SK-N-SH (cell line): ENCODE results near the gene CXCL9. TPM values are rescaled to one million over a fixed set of nuclear protein-coding genes. Genes with fewer than 3 reads are reported as not detected.

ENCODE experiments used
- CTCF ChIA-PET: fragments of 300-600, 350-600 bp; formaldehyde crosslinking; extraction: SDS; loops from one replicate; lab custom pipeline; 2021; lab: Yijun Ruan, JAX
- POLR2A ChIA-PET: fragments of 350-600 bp; sonication (Branson Sonifier 250); formaldehyde crosslinking; extraction: SDS; loops from one replicate; lab custom pipeline; 2020; ENCODE audit warnings: antibody characterized with exemption, inconsistent platforms; lab: Yijun Ruan, JAX
- DNase-seq: peaks from one replicate; pipeline ENCODE4 v3.0.0; 2012
- H2AFZ ChIP-seq: fragments of 200-600 bp; sonication (generic); 2 replicates; pipeline ENCODE4 v1.8.1; 2016; ENCODE audit warnings: antibody characterized with exemption, mild to moderate bottlenecking, low read depth
- H3F3A ChIP-seq: fragments of 200-600 bp; sonication (generic); replicated peaks from 2 replicates; pipeline ENCODE3; 2016; ENCODE audit warnings: antibody characterized with exemption, mild to moderate bottlenecking; ENCODE audit not compliant: insufficient read depth
- H3K27ac ChIP-seq, 2 experiments: fragments of 200-500 bp in 1 of 2; fragments of 200-600 bp in 1 of 2; sonication (Bioruptor generic) in 1 of 2; sonication (generic), shearing (Covaris generic) in 1 of 2; 2 replicates each; pipeline versions ENCODE4 v1.5.1 to v1.6.1; 2014 to 2016; ENCODE audit warnings: low read depth in 2 of 2, inconsistent platforms in 1 of 2, low read length in 1 of 2, mild to moderate bottlenecking in 1 of 2, mixed read lengths in 1 of 2
- H3K27me3 ChIP-seq: fragments of 200-600 bp; sonication (generic), shearing (Covaris generic); 2 replicates; pipeline ENCODE4 v1.6.1; 2016; ENCODE audit warnings: mixed run types; ENCODE audit not compliant: insufficient read depth
- H3K36me3 ChIP-seq, 2 experiments: fragments of 200-500 bp in 1 of 2; fragments of 200-600 bp in 1 of 2; sonication (Bioruptor generic) in 1 of 2; sonication (generic) in 1 of 2; replicated peaks in 1 of 2; 2 replicates each; pipeline versions ENCODE3 to v1.5.1; 2014 to 2016; ENCODE audit warnings: low read length in 1 of 2, mild to moderate bottlenecking in 1 of 2; ENCODE audit not compliant: insufficient read depth in 2 of 2, control insufficient read depth in 1 of 2
- H3K4me1 ChIP-seq, 2 experiments: fragments of 200-500 bp in 1 of 2; fragments of 200-600 bp in 1 of 2; sonication (Bioruptor generic) in 1 of 2; sonication (generic), shearing (Covaris generic) in 1 of 2; 2 replicates each; pipeline versions ENCODE4 v1.5.1 to v1.6.1; 2014 to 2016; ENCODE audit warnings: low read depth in 1 of 2, low read length in 1 of 2, mixed run types in 1 of 2; ENCODE audit not compliant: insufficient read depth in 2 of 2, control insufficient read depth in 1 of 2
- H3K4me2 ChIP-seq: fragments of 200-600 bp; sonication (generic), shearing (Covaris generic); 2 replicates; pipeline ENCODE4 v1.6.1; 2017; ENCODE audit warnings: mixed run types
- H3K4me3 ChIP-seq, 2 experiments: fragments of 200-500 bp in 1 of 2; fragments of 200-600 bp in 1 of 2; sonication (Bioruptor generic) in 1 of 2; sonication (generic), shearing (Covaris generic) in 1 of 2; 2 replicates each; pipeline versions ENCODE4 v1.5.1 to v1.8.1; 2014 to 2016; ENCODE audit warnings: low read depth in 2 of 2, inconsistent platforms in 1 of 2, low read length in 1 of 2, mild to moderate bottlenecking in 1 of 2, mixed read lengths in 1 of 2, moderate library complexity in 1 of 2
- H3K79me2 ChIP-seq: fragments of 200-600 bp; sonication (generic); 2 replicates; pipeline ENCODE4 v1.8.1; 2017; ENCODE audit warnings: mild to moderate bottlenecking; ENCODE audit not compliant: insufficient read depth
- H3K9ac ChIP-seq: fragments of 200-600 bp; sonication (generic); 2 replicates; pipeline ENCODE4 v1.6.1; 2017; ENCODE audit warnings: mixed run types
- H3K9me2 ChIP-seq: fragments of 200-600 bp; sonication (generic); 2 replicates; pipeline ENCODE4 v1.6.1; 2017; ENCODE audit warnings: mixed run types
- H3K9me3 ChIP-seq: fragments of 200-600 bp; sonication (generic); 2 replicates; pipeline ENCODE4 v1.6.1; 2017; ENCODE audit warnings: mixed run types, mild to moderate bottlenecking, moderate library complexity
- H4K20me1 ChIP-seq: fragments of 200-600 bp; sonication (generic); 2 replicates; pipeline ENCODE4 v1.6.1; 2017; ENCODE audit warnings: mild to moderate bottlenecking, mixed run types; ENCODE audit not compliant: insufficient read depth
- CHD2 ChIP-seq: fragments of 150-350 bp; IDR thresholded peaks from 2 replicates; pipeline ENCODE4 v1.6.1; 2018; ENCODE audit warnings: low read length; ENCODE audit not compliant: partially characterized antibody
- ELF1 ChIP-seq: IDR thresholded peaks from 2 replicates; pipeline ENCODE4 v1.4.0; 2012
- FOXJ3 ChIP-seq: sonication (generic); formaldehyde crosslinking; IDR thresholded peaks from 2 replicates; pipeline ENCODE4 v1.5.1; 2020; ENCODE audit warnings: mild to moderate bottlenecking, missing genetic modification reagents
- MEF2A ChIP-seq: IDR thresholded peaks from 2 replicates; pipeline ENCODE4 v1.4.0; 2012; ENCODE audit warnings: low read depth, borderline replicate concordance
- NFIC ChIP-seq: IDR thresholded peaks from 2 replicates; pipeline ENCODE4 v1.4.0; 2012; ENCODE audit warnings: borderline replicate concordance
- NRF1 ChIP-seq: IDR thresholded peaks from 2 replicates; pipeline ENCODE4 v1.6.1; 2012; ENCODE audit warnings: low read depth, mild to moderate bottlenecking, low read length
- POLR2AphosphoS5 ChIP-seq: IDR thresholded peaks from 2 replicates; pipeline ENCODE4 v1.6.1; 2012; ENCODE audit warnings: low read depth, low read length
- RXRA ChIP-seq: IDR thresholded peaks from 2 replicates; pipeline ENCODE4 v1.4.0; 2012; ENCODE audit warnings: low read depth, mild to moderate bottlenecking, borderline replicate concordance
- SMC3 ChIP-seq: IDR thresholded peaks from 2 replicates; pipeline ENCODE4 v1.6.1; 2012; ENCODE audit warnings: low read depth, low read length, improper control_type of control experiment
- TCF12 ChIP-seq: IDR thresholded peaks from 2 replicates; pipeline ENCODE4 v1.4.0; 2012
- TEAD4 ChIP-seq: IDR thresholded peaks from 2 replicates; pipeline ENCODE4 v1.4.0; 2012; ENCODE audit warnings: mild to moderate bottlenecking, borderline replicate concordance; ENCODE audit not compliant: insufficient read depth
- YY1 ChIP-seq: IDR thresholded peaks from 2 replicates; pipeline ENCODE4 v1.4.0; 2012; ENCODE audit warnings: low read depth, mild to moderate bottlenecking
- WGBS: methylation state at CpG from one replicate; pipeline ENCODE4 v1.1.6; 2017; ENCODE audit warnings: low lambda C conversion rate; 5-methylcytosine and 5-hydroxymethylcytosine counted together
- polyA plus RNA-seq, 3 experiments: library from polyadenylated mRNA; depleted of rRNA; stranded (reverse); fragments of >200 nt; gene quantifications; 2 replicates each; pipeline ENCODE4 v1.2.3, GENCODE V29; 2012
- TF ChIP-seq, protein P1 (sequence below): fragments of 200-600 bp; sonication (generic); IDR thresholded peaks from 2 replicates; pipeline ENCODE4 v1.6.1; 2017; ENCODE audit warnings: antibody characterized with exemption, mild to moderate bottlenecking, moderate library complexity
- TF ChIP-seq, protein P2 (sequence below): fragments of 150-350 bp; IDR thresholded peaks from 2 replicates; pipeline ENCODE4 v1.6.1; 2016; ENCODE audit warnings: mild to moderate bottlenecking, low read depth, low read length
- TF ChIP-seq, protein P3 (sequence below): IDR thresholded peaks from 2 replicates; pipeline ENCODE4 v1.4.0; 2012; ENCODE audit warnings: low read depth
- TF ChIP-seq, protein P4 (sequence below): IDR thresholded peaks from 2 replicates; pipeline ENCODE4 v1.4.0; 2012; ENCODE audit warnings: low read depth, borderline replicate concordance
- TF ChIP-seq, protein P5 (sequence below): fragments of 150-350 bp; IDR thresholded peaks from 2 replicates; pipeline ENCODE4 v1.6.1; 2017; ENCODE audit warnings: antibody characterized with exemption, low read length, low read depth, borderline replicate concordance

CXCL9 gene
- polyA plus RNA-seq, 1 of the 3 experiments (the other 2 are of a cell fraction), result not detected

DNA sequence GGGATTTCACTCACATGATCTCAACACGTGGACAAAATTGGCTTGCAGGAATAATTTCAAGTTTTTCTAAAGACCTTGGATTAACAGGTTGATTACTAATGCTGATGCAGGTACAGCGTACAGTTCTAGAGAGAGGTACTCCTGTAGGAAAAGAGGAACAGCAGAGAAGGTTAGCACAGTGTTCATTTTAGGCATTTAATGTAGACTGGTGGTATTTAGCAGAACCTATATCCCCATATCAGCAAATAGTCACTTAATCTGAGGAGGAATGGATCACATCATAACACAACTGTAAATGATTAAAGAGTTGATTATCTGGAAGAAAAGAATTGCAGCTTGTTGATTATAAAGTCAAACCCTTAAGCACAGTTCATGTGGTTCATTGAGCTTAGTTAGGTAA lies 15.4 kb upstream of the CXCL9 start:
- CTCF ChIA-PET, result interaction anchor here (2.4 kb wide), 1 partner anchor 27 kb away, joined by 11 read pairs; no protein-coding TSS in a partner anchor
- H3K9ac ChIP-seq, result no peak overlapping the region
- H4K20me1 ChIP-seq, result no peaks in the 10 kb centered on the region
- H3F3A ChIP-seq, result no peaks in the 10 kb centered on the region
- DNase-seq, result no peak
- H3K36me3 ChIP-seq, result no peaks in the 10 kb centered on the region
- no peak overlapping the region for H3K4me2 ChIP-seq
- POLR2A ChIA-PET, result no interaction called here
- no peaks in the 10 kb centered on the region for H3K4me1 ChIP-seq
- TF ChIP-seq, protein P1, sequence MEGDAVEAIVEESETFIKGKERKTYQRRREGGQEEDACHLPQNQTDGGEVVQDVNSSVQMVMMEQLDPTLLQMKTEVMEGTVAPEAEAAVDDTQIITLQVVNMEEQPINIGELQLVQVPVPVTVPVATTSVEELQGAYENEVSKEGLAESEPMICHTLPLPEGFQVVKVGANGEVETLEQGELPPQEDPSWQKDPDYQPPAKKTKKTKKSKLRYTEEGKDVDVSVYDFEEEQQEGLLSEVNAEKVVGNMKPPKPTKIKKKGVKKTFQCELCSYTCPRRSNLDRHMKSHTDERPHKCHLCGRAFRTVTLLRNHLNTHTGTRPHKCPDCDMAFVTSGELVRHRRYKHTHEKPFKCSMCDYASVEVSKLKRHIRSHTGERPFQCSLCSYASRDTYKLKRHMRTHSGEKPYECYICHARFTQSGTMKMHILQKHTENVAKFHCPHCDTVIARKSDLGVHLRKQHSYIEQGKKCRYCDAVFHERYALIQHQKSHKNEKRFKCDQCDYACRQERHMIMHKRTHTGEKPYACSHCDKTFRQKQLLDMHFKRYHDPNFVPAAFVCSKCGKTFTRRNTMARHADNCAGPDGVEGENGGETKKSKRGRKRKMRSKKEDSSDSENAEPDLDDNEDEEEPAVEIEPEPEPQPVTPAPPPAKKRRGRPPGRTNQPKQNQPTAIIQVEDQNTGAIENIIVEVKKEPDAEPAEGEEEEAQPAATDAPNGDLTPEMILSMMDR, result no peak
- TF ChIP-seq RXRA (no peak), FOXJ3 (CRISPR knock-in tag) (no peak), POLR2AphosphoS5 (no peak), TCF12 (no peak), SMC3 (no peak)
- TF ChIP-seq, protein P2, sequence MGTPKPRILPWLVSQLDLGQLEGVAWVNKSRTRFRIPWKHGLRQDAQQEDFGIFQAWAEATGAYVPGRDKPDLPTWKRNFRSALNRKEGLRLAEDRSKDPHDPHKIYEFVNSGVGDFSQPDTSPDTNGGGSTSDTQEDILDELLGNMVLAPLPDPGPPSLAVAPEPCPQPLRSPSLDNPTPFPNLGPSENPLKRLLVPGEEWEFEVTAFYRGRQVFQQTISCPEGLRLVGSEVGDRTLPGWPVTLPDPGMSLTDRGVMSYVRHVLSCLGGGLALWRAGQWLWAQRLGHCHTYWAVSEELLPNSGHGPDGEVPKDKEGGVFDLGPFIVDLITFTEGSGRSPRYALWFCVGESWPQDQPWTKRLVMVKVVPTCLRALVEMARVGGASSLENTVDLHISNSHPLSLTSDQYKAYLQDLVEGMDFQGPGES, result no peak
- TF ChIP-seq, protein P3, sequence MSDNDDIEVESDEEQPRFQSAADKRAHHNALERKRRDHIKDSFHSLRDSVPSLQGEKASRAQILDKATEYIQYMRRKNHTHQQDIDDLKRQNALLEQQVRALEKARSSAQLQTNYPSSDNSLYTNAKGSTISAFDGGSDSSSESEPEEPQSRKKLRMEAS, result no peak
- TF ChIP-seq, protein P4, sequence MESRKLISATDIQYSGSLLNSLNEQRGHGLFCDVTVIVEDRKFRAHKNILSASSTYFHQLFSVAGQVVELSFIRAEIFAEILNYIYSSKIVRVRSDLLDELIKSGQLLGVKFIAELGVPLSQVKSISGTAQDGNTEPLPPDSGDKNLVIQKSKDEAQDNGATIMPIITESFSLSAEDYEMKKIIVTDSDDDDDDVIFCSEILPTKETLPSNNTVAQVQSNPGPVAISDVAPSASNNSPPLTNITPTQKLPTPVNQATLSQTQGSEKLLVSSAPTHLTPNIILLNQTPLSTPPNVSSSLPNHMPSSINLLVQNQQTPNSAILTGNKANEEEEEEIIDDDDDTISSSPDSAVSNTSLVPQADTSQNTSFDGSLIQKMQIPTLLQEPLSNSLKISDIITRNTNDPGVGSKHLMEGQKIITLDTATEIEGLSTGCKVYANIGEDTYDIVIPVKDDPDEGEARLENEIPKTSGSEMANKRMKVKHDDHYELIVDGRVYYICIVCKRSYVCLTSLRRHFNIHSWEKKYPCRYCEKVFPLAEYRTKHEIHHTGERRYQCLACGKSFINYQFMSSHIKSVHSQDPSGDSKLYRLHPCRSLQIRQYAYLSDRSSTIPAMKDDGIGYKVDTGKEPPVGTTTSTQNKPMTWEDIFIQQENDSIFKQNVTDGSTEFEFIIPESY, result no peak
- H2AFZ ChIP-seq, result no peak overlapping the region
- H3K4me3 ChIP-seq, result no peak overlapping the region
- 58% methylated on average over 2 of the region's 2 CpGs for WGBS
- no peak overlapping the region for H3K27ac ChIP-seq
- no peaks in the 10 kb centered on the region for H3K9me2 ChIP-seq
- no peaks in the 10 kb centered on the region for H3K9me3 ChIP-seq
- no peaks in the 10 kb centered on the region for H3K79me2 ChIP-seq
- H3K27me3 ChIP-seq, result no peaks in the 10 kb centered on the region

DNA sequence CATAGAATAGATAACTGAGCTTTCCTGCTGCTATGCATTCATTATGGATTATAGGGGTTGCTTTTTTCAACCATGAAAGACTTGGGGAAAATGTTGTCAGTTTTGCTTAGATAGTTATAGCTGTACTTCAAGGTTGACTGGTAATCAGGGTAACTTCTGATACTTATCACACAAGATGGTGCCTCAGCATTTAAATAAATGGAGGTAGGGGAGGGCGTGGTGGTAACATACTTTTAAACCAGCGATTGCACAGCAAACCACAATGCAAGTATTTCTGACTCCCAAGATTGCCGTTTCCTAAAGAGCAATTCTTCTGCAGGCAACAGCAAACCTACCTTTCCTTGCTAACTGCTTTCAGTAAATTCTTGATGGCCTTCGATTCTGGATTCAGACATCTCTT lies 14.7 kb upstream of the CXCL9 start:
- no peak overlapping the region for H3K4me3 ChIP-seq
- no peak overlapping the region for H3K27ac ChIP-seq
- H3K9me3 ChIP-seq, result no peaks in the 10 kb centered on the region
- no peaks in the 10 kb centered on the region for H3K79me2 ChIP-seq
- H3K36me3 ChIP-seq, result no peaks in the 10 kb centered on the region
- ChIA-PET CTCF (interaction anchor here (2.4 kb wide), 1 partner anchor 26 kb away, joined by 11 read pairs; no protein-coding TSS in a partner anchor), POLR2A (no interaction called here)
- no peaks in the 10 kb centered on the region for H3K4me1 ChIP-seq
- 63% methylated on average over 4 of the region's 4 CpGs for WGBS
- TF ChIP-seq MEF2A, result no peak
- TF ChIP-seq YY1, result no peak
- TF ChIP-seq, protein P2, result no peak
- TF ChIP-seq POLR2AphosphoS5, result no peak
- no peak for TF ChIP-seq TEAD4
- no peak for TF ChIP-seq CHD2
- TF ChIP-seq NFIC, result no peak
- TF ChIP-seq, protein P5, sequence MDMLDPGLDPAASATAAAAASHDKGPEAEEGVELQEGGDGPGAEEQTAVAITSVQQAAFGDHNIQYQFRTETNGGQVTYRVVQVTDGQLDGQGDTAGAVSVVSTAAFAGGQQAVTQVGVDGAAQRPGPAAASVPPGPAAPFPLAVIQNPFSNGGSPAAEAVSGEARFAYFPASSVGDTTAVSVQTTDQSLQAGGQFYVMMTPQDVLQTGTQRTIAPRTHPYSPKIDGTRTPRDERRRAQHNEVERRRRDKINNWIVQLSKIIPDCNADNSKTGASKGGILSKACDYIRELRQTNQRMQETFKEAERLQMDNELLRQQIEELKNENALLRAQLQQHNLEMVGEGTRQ, result no peak
- no peak for TF ChIP-seq NRF1
- TF ChIP-seq, protein P3, result no peak
- no peak for TF ChIP-seq ELF1
- H3F3A ChIP-seq, result no peaks in the 10 kb centered on the region
- H3K27me3 ChIP-seq, result no peaks in the 10 kb centered on the region
- no peak for DNase-seq
- no peaks in the 10 kb centered on the region for H4K20me1 ChIP-seq
- no peak overlapping the region for H3K9ac ChIP-seq
- no peak overlapping the region for H3K4me2 ChIP-seq
- H2AFZ ChIP-seq, result no peak overlapping the region
- H3K9me2 ChIP-seq, result no peaks in the 10 kb centered on the region
